ENCODE results near the gene PLEKHG3. TPM values are rescaled to one million over a fixed set of nuclear protein-coding genes. Genes with fewer than 3 reads are reported as not detected.

The PLEKHG3 gene
- polyA plus RNA-seq, 1 donor (not counting 4 experiments of a cell fraction or from before 2014, with no cell fraction given), result 71.0 TPM

DNA sequence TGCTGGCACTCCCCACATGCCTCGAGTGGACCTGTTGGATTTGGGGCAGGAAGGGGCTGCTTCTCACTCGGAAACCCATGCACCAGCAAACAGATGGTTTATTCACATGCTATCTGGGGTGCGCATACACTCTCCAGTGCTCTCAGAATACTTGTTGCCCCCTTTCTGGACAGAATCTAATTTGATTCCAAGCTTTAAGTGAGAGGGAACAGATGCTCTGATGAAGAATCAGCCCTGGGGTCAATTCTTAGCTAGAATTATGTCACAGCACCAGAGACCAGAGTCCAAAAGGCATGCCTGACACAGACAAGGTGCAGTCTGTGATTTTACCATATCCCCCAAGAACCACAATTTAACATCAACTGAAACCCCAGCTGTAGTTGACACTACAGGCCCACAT is 91.7 kb downstream of the PLEKHG3 start:
- H3K79me2 ChIP-seq (ENCODE audit: control insufficient read depth, insufficient read depth, low read length), result no peaks in the 10 kb centered on the region
- H2AFZ ChIP-seq (ENCODE audit: control insufficient read depth, low read length), result no peak overlapping the region
- H3K27me3 ChIP-seq (ENCODE audit: control insufficient read depth, extremely low read depth, insufficient read depth, low read length), result peaks cover 3% of the 10 kb centered on the region
- no peak overlapping the region for H3K9ac ChIP-seq (ENCODE audit: control insufficient read depth, extremely low read depth, insufficient read depth, low read length)
- H3K4me2 ChIP-seq (ENCODE audit: control insufficient read depth, extremely low read depth, insufficient read depth, low read depth, low read length), result no peak overlapping the region
- dilution Hi-C loops (cut with MboI; ENCODE audit: extremely low pct_ligation_motif_present, low sequenced_read_pairs), result no loop called here
- H4K20me1 ChIP-seq (ENCODE audit: control insufficient read depth, extremely low read depth, insufficient read depth, low read length), result no peaks in the 10 kb centered on the region
- TF ChIP-seq, protein P1, sequence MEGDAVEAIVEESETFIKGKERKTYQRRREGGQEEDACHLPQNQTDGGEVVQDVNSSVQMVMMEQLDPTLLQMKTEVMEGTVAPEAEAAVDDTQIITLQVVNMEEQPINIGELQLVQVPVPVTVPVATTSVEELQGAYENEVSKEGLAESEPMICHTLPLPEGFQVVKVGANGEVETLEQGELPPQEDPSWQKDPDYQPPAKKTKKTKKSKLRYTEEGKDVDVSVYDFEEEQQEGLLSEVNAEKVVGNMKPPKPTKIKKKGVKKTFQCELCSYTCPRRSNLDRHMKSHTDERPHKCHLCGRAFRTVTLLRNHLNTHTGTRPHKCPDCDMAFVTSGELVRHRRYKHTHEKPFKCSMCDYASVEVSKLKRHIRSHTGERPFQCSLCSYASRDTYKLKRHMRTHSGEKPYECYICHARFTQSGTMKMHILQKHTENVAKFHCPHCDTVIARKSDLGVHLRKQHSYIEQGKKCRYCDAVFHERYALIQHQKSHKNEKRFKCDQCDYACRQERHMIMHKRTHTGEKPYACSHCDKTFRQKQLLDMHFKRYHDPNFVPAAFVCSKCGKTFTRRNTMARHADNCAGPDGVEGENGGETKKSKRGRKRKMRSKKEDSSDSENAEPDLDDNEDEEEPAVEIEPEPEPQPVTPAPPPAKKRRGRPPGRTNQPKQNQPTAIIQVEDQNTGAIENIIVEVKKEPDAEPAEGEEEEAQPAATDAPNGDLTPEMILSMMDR (optimal IDR thresholded peaks at IDR 0.05 in 1 of 3, IDR thresholded peaks at IDR 0.05 in 1 of 3, conservative IDR thresholded peaks at IDR 0.05 in 1 of 3; ENCODE audit: extremely low read depth in 1 of 3, insufficient read depth in 2 of 3, low read length in 3 of 3), result no peak
- TF ChIP-seq EZH2 (IDR thresholded peaks at IDR 0.05; ENCODE audit: low read length), result no peak
- H3K4me1 ChIP-seq (ENCODE audit: control insufficient read depth, extremely low read depth, insufficient read depth, low read length), result no peaks in the 10 kb centered on the region
- no peak overlapping the region for H3K27ac ChIP-seq (ENCODE audit: control insufficient read depth, insufficient read depth, low read length)
- DNase-seq (ENCODE audit: low read depth, low spot score) (no peak), FAIRE-seq (no peak)
- no peaks in the 10 kb centered on the region for H3K9me3 ChIP-seq (ENCODE audit: control insufficient read depth, low read depth, low read length)
- H3K4me3 ChIP-seq (ENCODE audit: control insufficient read depth in 2 of 3, extremely low read depth in 1 of 3, insufficient read depth in 2 of 3, low read depth in 1 of 3, low read length in 3 of 3), result no peak overlapping the region
- no peaks in the 10 kb centered on the region for H3K9me1 ChIP-seq (ENCODE audit: control insufficient read depth, extremely low read depth, insufficient read depth, low read length)
- H3K36me3 ChIP-seq (ENCODE audit: control insufficient read depth in 2 of 2, extremely low read depth in 1 of 2, insufficient read depth in 2 of 2, low read length in 2 of 2), result no peaks in the 10 kb centered on the region

DNA sequence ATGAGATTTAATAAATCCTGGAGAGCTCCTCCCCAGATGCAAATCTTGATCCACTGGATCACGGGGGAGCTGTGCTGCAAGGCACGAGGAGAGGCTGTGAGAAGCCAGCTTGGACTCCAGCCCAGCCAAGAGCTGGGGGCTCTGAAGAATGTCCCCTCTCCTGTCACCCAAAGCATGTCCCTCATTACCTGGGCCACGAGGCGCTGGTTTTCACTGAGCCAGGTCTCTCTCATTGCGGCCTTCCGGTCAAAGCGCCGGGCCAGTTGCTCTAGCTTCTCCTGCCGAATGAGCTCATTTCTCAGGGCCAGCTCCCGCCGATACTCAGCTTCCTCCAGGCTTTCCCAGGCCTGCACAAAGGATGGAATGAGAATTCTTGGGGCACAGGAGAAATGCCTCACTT is 92.1 kb downstream of the PLEKHG3 start:
- DNase-seq (ENCODE audit: low read depth, low spot score), result no peak
- Histone ChIP-seq H3K4me1 (ENCODE audit: control insufficient read depth, extremely low read depth, insufficient read depth, low read length) (no peaks in the 10 kb centered on the region), H3K27me3 (ENCODE audit: control insufficient read depth, extremely low read depth, insufficient read depth, low read length) (peaks cover 3% of the 10 kb centered on the region), H3K36me3 (ENCODE audit: control insufficient read depth in 2 of 2, extremely low read depth in 1 of 2, insufficient read depth in 2 of 2, low read length in 2 of 2) (no peaks in the 10 kb centered on the region), H3K27ac (ENCODE audit: control insufficient read depth, insufficient read depth, low read length) (no peak overlapping the region), H3K9ac (ENCODE audit: control insufficient read depth, extremely low read depth, insufficient read depth, low read length) (no peak overlapping the region), H3K9me1 (ENCODE audit: control insufficient read depth, extremely low read depth, insufficient read depth, low read length) (no peaks in the 10 kb centered on the region), H3K4me2 (ENCODE audit: control insufficient read depth, extremely low read depth, insufficient read depth, low read depth, low read length) (no peak overlapping the region), H3K79me2 (ENCODE audit: control insufficient read depth, insufficient read depth, low read length) (no peaks in the 10 kb centered on the region), H2AFZ (ENCODE audit: control insufficient read depth, low read length) (no peak overlapping the region), H3K4me3 (ENCODE audit: control insufficient read depth in 2 of 3, extremely low read depth in 1 of 3, insufficient read depth in 2 of 3, low read depth in 1 of 3, low read length in 3 of 3) (no peak overlapping the region), H4K20me1 (ENCODE audit: control insufficient read depth, extremely low read depth, insufficient read depth, low read length) (no peaks in the 10 kb centered on the region), H3K9me3 (ENCODE audit: control insufficient read depth, low read depth, low read length) (no peaks in the 10 kb centered on the region)
- TF ChIP-seq EZH2 (IDR thresholded peaks at IDR 0.05; ENCODE audit: low read length), result no peak
- TF ChIP-seq, protein P1 (optimal IDR thresholded peaks at IDR 0.05 in 1 of 3, IDR thresholded peaks at IDR 0.05 in 1 of 3, conservative IDR thresholded peaks at IDR 0.05 in 1 of 3; ENCODE audit: extremely low read depth in 1 of 3, insufficient read depth in 2 of 3, low read length in 3 of 3), result no peak
- dilution Hi-C loops (cut with MboI; ENCODE audit: extremely low pct_ligation_motif_present, low sequenced_read_pairs), result no loop called here
- no peak for FAIRE-seq

All from keratinocyte (primary cell).